H1 (cell line): Measurements from ENCODE around the gene KIFC1. TPM values are rescaled to one million over a fixed set of nuclear protein-coding genes. Genes with fewer than 3 reads are reported as not detected.

ENCODE experiments used
- microRNA-seq, 2 experiments: library from miRNA; unstranded; fragments of <30 nt; microRNA quantifications; one replicate each; pipeline versions ENCODE4 to v1.2.0, GENCODE V29; 2016 to 2020; ENCODE audit warnings: borderline microRNAs expressed in 2 of 2, borderline number of aligned reads in 2 of 2, borderline replicate concordance in 1 of 2
- polyA plus RNA-seq, 7 experiments: library from polyadenylated mRNA; depleted of rRNA in 3 of 7; stranded (reverse) in 5 of 7; unstranded in 2 of 7; fragments of >200 nt in 5 of 7; fragments of 200-250 nt in 2 of 7; gene quantifications; 1 replicate in 5 of 7; 2 replicates in 1 of 7; 4 replicates in 1 of 7; pipeline versions ENCODE4 v1.2.1 to v1.2.3, GENCODE V29; 2011 to 2013; ENCODE audit warnings: missing spikeins in 2 of 7, mixed read lengths in 2 of 7
- small RNA-seq: library from polyadenylated mRNA; stranded (forward); fragments of <200 nt; extraction: miRNeasy Mini kit (QIAGEN cat#:217004); gene quantifications from one replicate; pipeline ENCODE3, GENCODE V24; 2013; ENCODE audit not compliant: insufficient read depth
- total RNA-seq: library from RNA; stranded (reverse); fragmentation: NEBNext Ultra II Directional; extraction: Animal tissue kit (Norgen Biotek cat#: 25700); gene quantifications from 2 replicates; pipeline ENCODE4 v1.2.1, GENCODE V29; 2021

KIFC1 gene
- total and polyA plus RNA-seq, 2 of the 8 experiments (the other 6 are each of a cell fraction or from before 2014, with no cell fraction given), result 46.6 to 64.3 TPM

Small RNAs within 50 kb of the gene (microRNA-seq; reads per million reads assigned to microRNA genes)
- 0.20 to 0.46 reads per million in 2 experiments for gene MIR5004

Small RNAs within 50 kb of the gene (small RNA-seq; reads per million reads assigned to genes)
- gene RPL35AP4, result not detected
- gene ZBTB9, result not detected

Other genes starting within 250 kb of the KIFC1 start
- gene COL11A2, start 199.4 kb upstream of the KIFC1 start, total RNA-seq, result 2.8 and 3.5 TPM in 2 replicates
- gene COL11A2, start 199.4 kb upstream of the KIFC1 start, polyA plus RNA-seq (2011; rRNA removed), result 3.8 and 4.7 TPM in 2 replicates
- 17.8 and 18.1 TPM in 2 replicates for gene RXRB, start 191.2 kb upstream of the KIFC1 start, total RNA-seq
- 13.0 and 13.9 TPM in 2 replicates for gene RXRB, start 191.2 kb upstream of the KIFC1 start, polyA plus RNA-seq (2011; rRNA removed)
- gene SLC39A7, start 191.0 kb upstream of the KIFC1 start, total RNA-seq, result 120 and 123 TPM in 2 replicates
- 63.3 and 70.2 TPM in 2 replicates for gene SLC39A7, start 191.0 kb upstream of the KIFC1 start, polyA plus RNA-seq (2011; rRNA removed)
- 3.3 and 3.6 TPM in 2 replicates for gene HSD17B8, start 187.2 kb upstream of the KIFC1 start, total RNA-seq
- gene HSD17B8, start 187.2 kb upstream of the KIFC1 start, polyA plus RNA-seq (2011; rRNA removed), result 17.1 and 22.0 TPM in 2 replicates
- gene RING1, start 183.3 kb upstream of the KIFC1 start, total RNA-seq, result 26.0 and 27.4 TPM in 2 replicates
- 16.4 and 26.0 TPM in 2 replicates for gene RING1, start 183.3 kb upstream of the KIFC1 start, polyA plus RNA-seq (2011; rRNA removed)
- 35.0 and 36.5 TPM in 2 replicates for gene VPS52, start 119.9 kb upstream of the KIFC1 start, total RNA-seq
- gene VPS52, start 119.9 kb upstream of the KIFC1 start, polyA plus RNA-seq (2011; rRNA removed), result 86.3 and 89.7 TPM in 2 replicates
- gene RPS18, start 119.7 kb upstream of the KIFC1 start, total RNA-seq, result 2,791 and 2,796 TPM in 2 replicates
- gene RPS18, start 119.7 kb upstream of the KIFC1 start, polyA plus RNA-seq (2011; rRNA removed), result 4,466 and 7,099 TPM in 2 replicates
- 3.0 and 4.2 TPM in 2 replicates for gene B3GALT4, start 114.7 kb upstream of the KIFC1 start, total RNA-seq
- 2.2 and 3.2 TPM in 2 replicates for gene B3GALT4, start 114.7 kb upstream of the KIFC1 start, polyA plus RNA-seq (2011; rRNA removed)
- 91.0 and 99.4 TPM in 2 replicates for gene WDR46, start 102.6 kb upstream of the KIFC1 start, total RNA-seq
- gene WDR46, start 102.6 kb upstream of the KIFC1 start, polyA plus RNA-seq (2011; rRNA removed), result 69.7 and 71.3 TPM in 2 replicates
- gene PFDN6, start 102.2 kb upstream of the KIFC1 start, total RNA-seq, result 93.3 and 95.7 TPM in 2 replicates
- gene PFDN6, start 102.2 kb upstream of the KIFC1 start, polyA plus RNA-seq (2011; rRNA removed), result 32.0 and 33.5 TPM in 2 replicates
- 58.1 and 63.2 TPM in 2 replicates for gene RGL2, start 92.9 kb upstream of the KIFC1 start, total RNA-seq
- 80.3 and 124 TPM in 2 replicates for gene RGL2, start 92.9 kb upstream of the KIFC1 start, polyA plus RNA-seq (2011; rRNA removed)
- gene TAPBP, start 77.7 kb upstream of the KIFC1 start, total RNA-seq, result 33.5 and 35.4 TPM in 2 replicates
- gene TAPBP, start 77.7 kb upstream of the KIFC1 start, polyA plus RNA-seq (2011; rRNA removed), result 24.5 and 28.9 TPM in 2 replicates
- gene ZBTB22, start 74.1 kb upstream of the KIFC1 start, total RNA-seq, result 9.8 and 9.9 TPM in 2 replicates
- 7.4 and 11.0 TPM in 2 replicates for gene ZBTB22, start 74.1 kb upstream of the KIFC1 start, polyA plus RNA-seq (2011; rRNA removed)
- 81.9 and 85.0 TPM in 2 replicates for gene DAXX, start 68.9 kb upstream of the KIFC1 start, total RNA-seq
- 31.1 and 53.7 TPM in 2 replicates for gene DAXX, start 68.9 kb upstream of the KIFC1 start, polyA plus RNA-seq (2011; rRNA removed)
- 45.4 and 47.3 TPM in 2 replicates for gene PHF1, start 19.2 kb downstream of the KIFC1 start, total RNA-seq
- 78.6 and 109 TPM in 2 replicates for gene PHF1, start 19.2 kb downstream of the KIFC1 start, polyA plus RNA-seq (2011; rRNA removed)
- 297 and 315 TPM in 2 replicates for gene CUTA, start 26.3 kb downstream of the KIFC1 start, total RNA-seq
- 460 and 671 TPM in 2 replicates for gene CUTA, start 26.3 kb downstream of the KIFC1 start, polyA plus RNA-seq (2011; rRNA removed)
- gene SYNGAP1, start 28.2 kb downstream of the KIFC1 start, total RNA-seq, result 101 and 109 TPM in 2 replicates
- 31.0 and 66.9 TPM in 2 replicates for gene SYNGAP1, start 28.2 kb downstream of the KIFC1 start, polyA plus RNA-seq (2011; rRNA removed)
- 20.2 and 25.0 TPM in 2 replicates for gene ZBTB9, start 62.8 kb downstream of the KIFC1 start, total RNA-seq
- gene ZBTB9, start 62.8 kb downstream of the KIFC1 start, polyA plus RNA-seq (2011; rRNA removed), result 15.1 and 16.9 TPM in 2 replicates
- gene BAK1, start 188.5 kb downstream of the KIFC1 start, total RNA-seq, result 43.3 and 45.1 TPM in 2 replicates
- gene BAK1, start 188.5 kb downstream of the KIFC1 start, polyA plus RNA-seq (2011; rRNA removed), result 43.4 and 51.4 TPM in 2 replicates
- gene ITPR3, start 229.5 kb downstream of the KIFC1 start, total RNA-seq, result 44.9 and 45.7 TPM in 2 replicates
- gene ITPR3, start 229.5 kb downstream of the KIFC1 start, polyA plus RNA-seq (2011; rRNA removed), result 29.1 and 37.2 TPM in 2 replicates